Measurements from ENCODE around the gene ANAPC7.

The ANAPC7 gene

GRCh38 chr12:110353211-110353965 lies 50.1 kb downstream of the ANAPC7 start:
- in situ Hi-C loops (cut with HindIII; ENCODE audit: low sequenced_read_pairs), result no loop called here

DNA sequence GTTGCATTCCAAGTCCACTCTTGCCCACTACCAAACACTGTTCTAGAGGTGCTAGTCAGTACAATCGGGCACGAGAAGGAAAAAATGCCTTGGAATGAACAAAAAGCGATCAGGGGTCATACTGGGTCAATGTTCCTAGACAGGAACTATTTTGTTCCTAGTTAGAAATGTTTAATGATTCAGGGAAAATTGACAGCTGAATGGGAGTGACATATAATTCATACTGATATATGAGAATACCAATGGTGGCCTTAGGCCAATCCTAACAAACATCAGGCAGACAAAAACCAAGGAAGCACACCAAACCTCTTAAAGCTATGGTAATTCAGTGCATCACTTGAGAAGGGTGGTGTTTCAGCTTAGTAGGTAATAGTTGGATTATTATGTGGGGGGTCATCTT lies 51.1 kb downstream of the ANAPC7 start:
- no peak for DNase-seq (ENCODE audit: low read depth)
- H3K4me3 ChIP-seq (ENCODE audit: low read depth, low read length), result no peak overlapping the region
- TF ChIP-seq, protein P1, sequence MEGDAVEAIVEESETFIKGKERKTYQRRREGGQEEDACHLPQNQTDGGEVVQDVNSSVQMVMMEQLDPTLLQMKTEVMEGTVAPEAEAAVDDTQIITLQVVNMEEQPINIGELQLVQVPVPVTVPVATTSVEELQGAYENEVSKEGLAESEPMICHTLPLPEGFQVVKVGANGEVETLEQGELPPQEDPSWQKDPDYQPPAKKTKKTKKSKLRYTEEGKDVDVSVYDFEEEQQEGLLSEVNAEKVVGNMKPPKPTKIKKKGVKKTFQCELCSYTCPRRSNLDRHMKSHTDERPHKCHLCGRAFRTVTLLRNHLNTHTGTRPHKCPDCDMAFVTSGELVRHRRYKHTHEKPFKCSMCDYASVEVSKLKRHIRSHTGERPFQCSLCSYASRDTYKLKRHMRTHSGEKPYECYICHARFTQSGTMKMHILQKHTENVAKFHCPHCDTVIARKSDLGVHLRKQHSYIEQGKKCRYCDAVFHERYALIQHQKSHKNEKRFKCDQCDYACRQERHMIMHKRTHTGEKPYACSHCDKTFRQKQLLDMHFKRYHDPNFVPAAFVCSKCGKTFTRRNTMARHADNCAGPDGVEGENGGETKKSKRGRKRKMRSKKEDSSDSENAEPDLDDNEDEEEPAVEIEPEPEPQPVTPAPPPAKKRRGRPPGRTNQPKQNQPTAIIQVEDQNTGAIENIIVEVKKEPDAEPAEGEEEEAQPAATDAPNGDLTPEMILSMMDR (IDR thresholded peaks at IDR 0.05; ENCODE audit: low read depth, low read length, missing control alignments), result no peak
- in situ Hi-C loops (cut with HindIII; ENCODE audit: low sequenced_read_pairs), result no loop called here

More at GRCh38 chr12:110353211-110353965, 50.1 kb downstream of the ANAPC7 start:
- TF ChIP-seq, protein P1 (IDR thresholded peaks at IDR 0.05; ENCODE audit: low read depth, low read length, missing control alignments), result no peak
- H3K4me3 ChIP-seq (ENCODE audit: low read depth, low read length), result no peak overlapping the region
- DNase-seq (ENCODE audit: low read depth), result no peak

- in situ Hi-C loops (cut with HindIII; ENCODE audit: low sequenced_read_pairs), result no loop called here
- no peak overlapping the region for H3K4me3 ChIP-seq (ENCODE audit: low read depth, low read length)
- TF ChIP-seq, protein P1 (IDR thresholded peaks at IDR 0.05; ENCODE audit: low read depth, low read length, missing control alignments), result no peak
- no peak for DNase-seq (ENCODE audit: low read depth)
Measured at GRCh38 chr12:110351119-110351518, 52.4 kb downstream of the ANAPC7 start.

DNA sequence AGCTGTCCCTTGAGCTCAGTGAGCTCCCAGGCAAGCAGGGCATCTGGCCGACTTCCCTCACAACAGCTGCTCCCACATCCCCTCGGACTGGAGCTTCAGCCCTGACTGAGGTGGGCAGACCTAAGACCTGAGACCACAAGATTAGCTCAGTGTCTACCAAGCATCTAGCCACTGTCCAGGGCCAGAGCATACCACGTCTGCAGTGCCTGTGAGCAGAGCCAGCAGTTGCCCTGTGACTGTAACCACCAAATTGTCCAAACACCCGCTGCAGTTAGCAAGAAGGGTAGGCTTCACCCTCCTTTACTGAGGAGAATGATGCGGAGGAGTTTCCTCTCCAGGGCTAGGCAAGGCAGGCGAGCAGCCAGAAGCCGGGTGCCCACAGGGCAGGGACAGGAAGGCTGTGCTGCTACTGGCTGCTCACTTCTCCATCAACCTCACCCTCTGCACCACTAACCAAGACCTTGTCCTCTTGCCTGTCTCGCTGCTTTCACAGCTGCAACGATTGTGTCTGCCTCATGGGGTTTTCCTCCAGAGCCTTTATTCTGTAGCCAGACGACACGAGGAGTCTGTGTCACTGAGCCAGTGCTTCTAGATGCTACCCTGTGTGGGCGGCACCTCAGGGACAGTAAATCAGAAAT lies 53.9 kb downstream of the ANAPC7 start:
- DNase-seq (ENCODE audit: low read depth), result no peak
- H3K4me3 ChIP-seq (ENCODE audit: low read depth, low read length), result no peak overlapping the region
- TF ChIP-seq, protein P1 (IDR thresholded peaks at IDR 0.05; ENCODE audit: low read depth, low read length, missing control alignments), result no peak
- in situ Hi-C loops (cut with HindIII; ENCODE audit: low sequenced_read_pairs), result no loop called here

DNA sequence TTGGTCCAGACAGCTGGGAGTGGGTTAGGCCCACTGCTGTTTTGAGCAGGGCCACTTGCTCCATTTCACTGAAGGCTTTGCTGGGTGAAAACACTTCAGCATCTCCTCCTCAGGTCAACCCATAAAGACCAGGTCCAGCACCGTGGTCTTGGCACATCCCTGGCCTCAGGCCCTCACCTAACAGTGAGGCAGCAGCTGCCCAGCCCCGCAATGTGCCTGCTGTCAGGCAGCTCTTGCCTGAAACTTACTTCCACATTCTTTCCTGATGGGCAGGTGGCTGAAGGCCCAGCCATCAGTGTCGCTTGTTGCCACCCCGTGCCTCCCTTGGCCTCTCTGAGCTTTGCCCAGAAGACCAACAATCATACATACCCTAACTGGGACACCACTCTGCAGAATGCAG lies 54.4 kb downstream of the ANAPC7 start:
- no peak for DNase-seq (ENCODE audit: low read depth)
- no peak overlapping the region for H3K4me3 ChIP-seq (ENCODE audit: low read depth, low read length)
- in situ Hi-C loops (cut with HindIII; ENCODE audit: low sequenced_read_pairs), result no loop called here
- TF ChIP-seq, protein P1 (IDR thresholded peaks at IDR 0.05; ENCODE audit: low read depth, low read length, missing control alignments), result no peak

DNA sequence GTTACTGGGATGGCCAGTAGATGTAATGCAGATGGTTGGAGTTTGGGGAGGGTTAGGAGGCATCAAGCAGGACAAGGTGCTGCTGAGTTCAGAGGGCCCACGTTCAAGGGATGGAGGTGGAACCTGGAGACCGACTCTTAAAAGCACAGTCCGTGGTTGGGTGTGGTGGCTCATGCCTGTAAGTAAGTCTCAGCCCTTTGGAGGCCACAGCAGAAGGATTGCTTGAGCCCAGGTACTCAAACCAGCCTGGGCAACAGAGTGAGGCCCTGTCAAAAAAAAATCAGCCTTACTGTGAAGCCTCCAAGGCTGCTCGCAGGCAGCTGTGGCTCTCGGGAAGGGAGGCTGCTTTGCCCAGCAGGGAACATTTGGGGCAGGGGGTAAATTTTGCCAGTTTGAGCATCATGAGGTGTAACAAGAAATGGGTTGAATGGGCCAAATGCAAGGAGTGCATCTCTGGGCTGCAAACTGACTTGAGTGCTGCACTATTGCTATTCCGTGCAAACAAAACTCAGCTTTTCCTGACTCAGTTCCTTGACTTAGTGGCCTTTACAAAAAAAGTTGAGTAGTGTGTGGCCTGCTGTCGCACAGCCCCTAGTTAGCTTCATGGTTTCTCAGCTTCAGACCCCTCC lies 55.0 kb downstream of the ANAPC7 start:
- in situ Hi-C loops (cut with HindIII; ENCODE audit: low sequenced_read_pairs), result no loop called here
- H3K4me3 ChIP-seq (ENCODE audit: low read depth, low read length), result no peak overlapping the region
- TF ChIP-seq, protein P1 (IDR thresholded peaks at IDR 0.05; ENCODE audit: low read depth, low read length, missing control alignments), result no peak
- no peak for DNase-seq (ENCODE audit: low read depth)
